HepG2 (cell line): Measurements from ENCODE around the gene TRPV2. TPM values are rescaled to one million over a fixed set of nuclear protein-coding genes. Genes with fewer than 3 reads are reported as not detected.

Experiments
- FOXK2 ChIP-seq: fragments of 450-650 bp; IDR thresholded peaks from 2 replicates; pipeline ENCODE4 v1.6.1; 2016
- NFKBIZ ChIP-seq: IDR thresholded peaks from 2 replicates; pipeline ENCODE4 v1.6.1; 2018; ENCODE audit warnings: missing genetic modification reagents, missing compliant biosample characterization
- RNF2 ChIP-seq: fragments of 450-650 bp; conservative IDR thresholded peaks from 2 replicates; pipeline ENCODE4 v1.6.1; 2016; ENCODE audit warnings: low read depth
- SIN3A ChIP-seq: IDR thresholded peaks from 2 replicates; pipeline ENCODE4 v1.6.1; 2011; ENCODE audit warnings: low read depth, mild to moderate bottlenecking, control low read depth, low read length, borderline replicate concordance
- TCF7 ChIP-seq: sonication (generic); IDR thresholded peaks from 2 replicates; pipeline ENCODE4 v1.6.1; 2016; ENCODE audit warnings: antibody characterized with exemption, low read depth
- TRIM24 ChIP-seq: sonication (generic); formaldehyde crosslinking; IDR thresholded peaks from 2 replicates; pipeline ENCODE4 v1.8.0; 2022; ENCODE audit warnings: mild to moderate bottlenecking, missing genetic modification reagents
- ZBTB7B ChIP-seq: sonication (generic); formaldehyde crosslinking; IDR thresholded peaks from 2 replicates; pipeline ENCODE4 v1.4.0; 2020; ENCODE audit warnings: missing genetic modification reagents
- ZNF564 ChIP-seq: sonication (generic); formaldehyde crosslinking; IDR thresholded peaks from 2 replicates; pipeline ENCODE4 v1.8.1; 2023; ENCODE audit warnings: mild to moderate bottlenecking, missing genetic modification reagents
- polyA plus RNA-seq, 8 experiments: library from polyadenylated mRNA; depleted of rRNA in 3 of 8; stranded (reverse) in 7 of 8; unstranded in 1 of 8; fragments of >200 nt; fragmentation: Illumina TruSeq in 4 of 8; extraction: Trizol in 4 of 8; gene quantifications; 2 replicates each; pipeline versions ENCODE4 v1.2.1 to v1.2.3, GENCODE V29; 2011 to 2016; ENCODE audit warnings: low read depth in 4 of 8, missing spikeins in 1 of 8, mixed read lengths in 1 of 8; ENCODE audit not compliant: insufficient read depth in 1 of 8
- total RNA-seq, 5 experiments: library from RNA; depleted of rRNA; stranded (reverse); fragments of >200 nt; fragmentation: Illumina TruSeq; extraction: Trizol; gene quantifications; 2 replicates each; pipeline ENCODE4 v1.2.3, GENCODE V29; 2016; ENCODE audit warnings: low read depth in 1 of 5
- TF ChIP-seq, protein P1 (sequence below): sonication (generic); formaldehyde crosslinking; IDR thresholded peaks from 2 replicates; pipeline ENCODE4 v1.8.0; 2022; ENCODE audit warnings: missing genetic modification reagents, mild to moderate bottlenecking, inconsistent platforms, borderline replicate concordance
- TF ChIP-seq, protein P2 (sequence below): sonication (generic); formaldehyde crosslinking; IDR thresholded peaks from 2 replicates; pipeline ENCODE4 v1.5.0; 2020; ENCODE audit warnings: missing genetic modification reagents
- TF ChIP-seq, protein P3 (sequence below): sonication (generic); formaldehyde crosslinking; IDR thresholded peaks from 2 replicates; pipeline ENCODE4 v1.8.0; 2022; ENCODE audit warnings: missing genetic modification reagents, low read depth, mild to moderate bottlenecking, borderline replicate concordance
- TF ChIP-seq, protein P4 (sequence below): sonication (generic); formaldehyde crosslinking; IDR thresholded peaks from 2 replicates; pipeline ENCODE4 v1.4.0; 2020; ENCODE audit warnings: missing genetic modification reagents, borderline replicate concordance
- TF ChIP-seq, protein P5 (sequence below): sonication (generic); formaldehyde crosslinking; IDR thresholded peaks from 2 replicates; pipeline ENCODE4 v1.8.0; 2022; ENCODE audit warnings: mild to moderate bottlenecking, missing genetic modification reagents; ENCODE audit not compliant: insufficient replicate concordance
- TF ChIP-seq, protein P6 (sequence below), 2 experiments: IDR thresholded peaks; 2 replicates each; pipeline ENCODE4 v1.6.1; 2011 to 2012; ENCODE audit warnings: low read length in 2 of 2, borderline replicate concordance in 1 of 2, low read depth in 1 of 2, mild to moderate bottlenecking in 1 of 2, moderate library complexity in 1 of 2
- TF ChIP-seq, protein P7 (sequence below): sonication (generic); formaldehyde crosslinking; IDR thresholded peaks from 2 replicates; pipeline ENCODE4 v1.8.0; 2022; ENCODE audit warnings: low read depth, missing genetic modification reagents

The TRPV2 gene
- total and polyA plus RNA-seq, 2 of the 13 experiments (the other 11 are each of a cell fraction or from before 2014, with no cell fraction given): 13.6 to 21.3 TPM

DNA sequence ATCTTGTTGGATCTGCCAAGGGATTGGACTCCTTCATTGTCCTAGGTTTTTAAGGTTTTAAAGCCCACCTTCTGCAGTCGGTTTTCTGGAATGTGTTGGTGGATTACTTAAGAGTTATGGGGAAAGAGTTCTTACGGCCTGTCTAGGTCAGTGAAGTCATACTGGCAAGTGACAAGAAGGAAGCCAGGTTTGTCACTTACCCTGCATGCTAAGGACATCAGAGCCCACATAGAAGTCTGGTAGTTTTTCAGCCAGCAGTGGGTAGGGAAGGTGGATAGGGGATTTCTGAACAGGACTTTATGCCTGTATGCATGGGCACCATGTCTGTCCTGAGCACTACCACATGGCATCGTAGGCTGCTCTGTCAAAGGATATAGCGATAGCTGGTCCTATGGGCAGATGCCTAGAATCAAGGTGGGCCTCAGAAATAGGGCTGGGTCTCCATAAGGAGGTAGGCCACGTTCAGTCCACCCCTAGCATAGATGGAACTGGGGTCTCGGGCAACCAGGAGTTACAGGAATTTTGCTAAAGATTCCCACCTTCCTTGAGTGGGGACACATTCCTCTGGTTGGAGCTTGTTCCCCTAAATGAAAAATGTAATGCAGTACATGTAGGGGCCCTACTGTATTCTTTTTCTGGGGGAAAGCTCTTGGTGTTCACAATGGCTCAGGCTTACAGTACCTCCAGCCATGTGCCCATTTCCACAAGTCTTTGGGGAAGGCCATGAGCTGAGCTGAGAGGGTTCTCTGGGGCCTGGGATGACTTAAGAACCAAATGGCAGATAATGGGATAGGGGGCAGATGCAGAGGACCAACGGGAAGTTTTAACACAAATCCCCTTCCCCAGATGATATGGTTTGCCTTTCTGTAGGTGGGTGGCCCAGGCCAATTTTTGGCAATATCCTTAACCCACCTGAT, 27.5 kb downstream of the TRPV2 start (continued):
- TF ChIP-seq, protein P1, sequence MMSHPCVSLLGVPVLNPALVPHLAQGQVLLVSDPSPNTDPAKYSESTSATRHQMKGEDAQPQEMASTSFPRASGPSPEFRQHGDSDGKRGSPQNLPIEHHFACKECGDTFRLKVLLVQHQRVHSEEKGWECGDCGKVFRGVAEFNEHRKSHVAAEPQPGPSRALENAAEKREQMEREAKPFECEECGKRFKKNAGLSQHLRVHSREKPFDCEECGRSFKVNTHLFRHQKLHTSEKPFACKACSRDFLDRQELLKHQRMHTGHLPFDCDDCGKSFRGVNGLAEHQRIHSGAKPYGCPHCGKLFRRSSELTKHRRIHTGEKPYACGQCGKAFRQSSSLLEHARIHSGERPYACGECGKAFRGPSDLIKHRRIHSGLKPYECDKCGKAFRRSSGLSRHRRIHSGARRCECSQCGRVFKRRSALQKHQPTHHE (CRISPR knock-in tag): no peak
- TF ChIP-seq, protein P2, sequence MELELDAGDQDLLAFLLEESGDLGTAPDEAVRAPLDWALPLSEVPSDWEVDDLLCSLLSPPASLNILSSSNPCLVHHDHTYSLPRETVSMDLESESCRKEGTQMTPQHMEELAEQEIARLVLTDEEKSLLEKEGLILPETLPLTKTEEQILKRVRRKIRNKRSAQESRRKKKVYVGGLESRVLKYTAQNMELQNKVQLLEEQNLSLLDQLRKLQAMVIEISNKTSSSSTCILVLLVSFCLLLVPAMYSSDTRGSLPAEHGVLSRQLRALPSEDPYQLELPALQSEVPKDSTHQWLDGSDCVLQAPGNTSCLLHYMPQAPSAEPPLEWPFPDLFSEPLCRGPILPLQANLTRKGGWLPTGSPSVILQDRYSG (CRISPR knock-in tag): no peak
- TF ChIP-seq NFKBIZ (CRISPR knock-in tag) (no peak), TRIM24 (CRISPR knock-in tag) (no peak), ZBTB7B (CRISPR knock-in tag) (no peak), RNF2 (no peak), FOXK2 (no peak), SIN3A (0 out of 2 replicates have a peak, but pooled peaks have one; percentile 34), TCF7 (no peak), ZNF564 (CRISPR knock-in tag) (no peak)
- TF ChIP-seq, protein P3, sequence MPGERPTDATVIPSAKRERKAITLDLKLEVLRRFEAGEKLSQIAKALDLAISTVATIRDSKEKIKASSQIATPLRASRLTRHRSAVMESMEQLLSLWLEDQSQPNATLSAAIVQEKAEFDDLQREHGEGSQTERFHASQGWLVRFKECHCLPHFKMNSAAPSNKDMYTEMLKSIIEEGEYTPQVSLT (CRISPR knock-in tag): no peak
- TF ChIP-seq, protein P4, sequence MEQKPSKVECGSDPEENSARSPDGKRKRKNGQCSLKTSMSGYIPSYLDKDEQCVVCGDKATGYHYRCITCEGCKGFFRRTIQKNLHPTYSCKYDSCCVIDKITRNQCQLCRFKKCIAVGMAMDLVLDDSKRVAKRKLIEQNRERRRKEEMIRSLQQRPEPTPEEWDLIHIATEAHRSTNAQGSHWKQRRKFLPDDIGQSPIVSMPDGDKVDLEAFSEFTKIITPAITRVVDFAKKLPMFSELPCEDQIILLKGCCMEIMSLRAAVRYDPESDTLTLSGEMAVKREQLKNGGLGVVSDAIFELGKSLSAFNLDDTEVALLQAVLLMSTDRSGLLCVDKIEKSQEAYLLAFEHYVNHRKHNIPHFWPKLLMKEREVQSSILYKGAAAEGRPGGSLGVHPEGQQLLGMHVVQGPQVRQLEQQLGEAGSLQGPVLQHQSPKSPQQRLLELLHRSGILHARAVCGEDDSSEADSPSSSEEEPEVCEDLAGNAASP (CRISPR knock-in tag): no peak
- TF ChIP-seq, protein P5, sequence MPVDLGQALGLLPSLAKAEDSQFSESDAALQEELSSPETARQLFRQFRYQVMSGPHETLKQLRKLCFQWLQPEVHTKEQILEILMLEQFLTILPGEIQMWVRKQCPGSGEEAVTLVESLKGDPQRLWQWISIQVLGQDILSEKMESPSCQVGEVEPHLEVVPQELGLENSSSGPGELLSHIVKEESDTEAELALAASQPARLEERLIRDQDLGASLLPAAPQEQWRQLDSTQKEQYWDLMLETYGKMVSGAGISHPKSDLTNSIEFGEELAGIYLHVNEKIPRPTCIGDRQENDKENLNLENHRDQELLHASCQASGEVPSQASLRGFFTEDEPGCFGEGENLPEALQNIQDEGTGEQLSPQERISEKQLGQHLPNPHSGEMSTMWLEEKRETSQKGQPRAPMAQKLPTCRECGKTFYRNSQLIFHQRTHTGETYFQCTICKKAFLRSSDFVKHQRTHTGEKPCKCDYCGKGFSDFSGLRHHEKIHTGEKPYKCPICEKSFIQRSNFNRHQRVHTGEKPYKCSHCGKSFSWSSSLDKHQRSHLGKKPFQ (CRISPR knock-in tag): no peak
- TF ChIP-seq, protein P6, sequence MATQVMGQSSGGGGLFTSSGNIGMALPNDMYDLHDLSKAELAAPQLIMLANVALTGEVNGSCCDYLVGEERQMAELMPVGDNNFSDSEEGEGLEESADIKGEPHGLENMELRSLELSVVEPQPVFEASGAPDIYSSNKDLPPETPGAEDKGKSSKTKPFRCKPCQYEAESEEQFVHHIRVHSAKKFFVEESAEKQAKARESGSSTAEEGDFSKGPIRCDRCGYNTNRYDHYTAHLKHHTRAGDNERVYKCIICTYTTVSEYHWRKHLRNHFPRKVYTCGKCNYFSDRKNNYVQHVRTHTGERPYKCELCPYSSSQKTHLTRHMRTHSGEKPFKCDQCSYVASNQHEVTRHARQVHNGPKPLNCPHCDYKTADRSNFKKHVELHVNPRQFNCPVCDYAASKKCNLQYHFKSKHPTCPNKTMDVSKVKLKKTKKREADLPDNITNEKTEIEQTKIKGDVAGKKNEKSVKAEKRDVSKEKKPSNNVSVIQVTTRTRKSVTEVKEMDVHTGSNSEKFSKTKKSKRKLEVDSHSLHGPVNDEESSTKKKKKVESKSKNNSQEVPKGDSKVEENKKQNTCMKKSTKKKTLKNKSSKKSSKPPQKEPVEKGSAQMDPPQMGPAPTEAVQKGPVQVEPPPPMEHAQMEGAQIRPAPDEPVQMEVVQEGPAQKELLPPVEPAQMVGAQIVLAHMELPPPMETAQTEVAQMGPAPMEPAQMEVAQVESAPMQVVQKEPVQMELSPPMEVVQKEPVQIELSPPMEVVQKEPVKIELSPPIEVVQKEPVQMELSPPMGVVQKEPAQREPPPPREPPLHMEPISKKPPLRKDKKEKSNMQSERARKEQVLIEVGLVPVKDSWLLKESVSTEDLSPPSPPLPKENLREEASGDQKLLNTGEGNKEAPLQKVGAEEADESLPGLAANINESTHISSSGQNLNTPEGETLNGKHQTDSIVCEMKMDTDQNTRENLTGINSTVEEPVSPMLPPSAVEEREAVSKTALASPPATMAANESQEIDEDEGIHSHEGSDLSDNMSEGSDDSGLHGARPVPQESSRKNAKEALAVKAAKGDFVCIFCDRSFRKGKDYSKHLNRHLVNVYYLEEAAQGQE (IDR thresholded peaks at IDR 0.05; ENCODE audit: borderline replicate concordance in 1 of 2, low read depth in 1 of 2, low read length in 2 of 2): no peak
- TF ChIP-seq, protein P7, sequence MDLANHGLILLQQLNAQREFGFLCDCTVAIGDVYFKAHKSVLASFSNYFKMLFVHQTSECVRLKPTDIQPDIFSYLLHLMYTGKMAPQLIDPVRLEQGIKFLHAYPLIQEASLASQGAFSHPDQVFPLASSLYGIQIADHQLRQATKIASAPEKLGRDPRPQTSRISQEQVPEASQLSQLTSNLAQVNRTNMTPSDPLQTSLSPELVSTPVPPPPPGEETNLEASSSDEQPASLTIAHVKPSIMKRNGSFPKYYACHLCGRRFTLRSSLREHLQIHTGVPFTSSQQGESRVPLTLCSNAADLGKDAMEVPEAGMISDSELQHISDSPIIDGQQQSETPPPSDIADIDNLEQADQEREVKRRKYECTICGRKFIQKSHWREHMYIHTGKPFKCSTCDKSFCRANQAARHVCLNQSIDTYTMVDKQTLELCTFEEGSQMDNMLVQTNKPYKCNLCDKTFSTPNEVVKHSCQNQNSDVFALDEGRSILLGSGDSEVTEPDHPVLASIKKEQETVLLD (CRISPR knock-in tag): no peak
